Hematopoietic multipotent progenitor cell treated with erythropoietin and hydrocortisone succinate and interleukin-3 and kit ligand, for 8 days (in vitro differentiated cells): Measurements from ENCODE around the gene UTP11.
"Not testable (repeated sequence)": the region's sequence is repeated elsewhere in the genome, so short reads cannot be mapped to it uniquely, and the experiment has no call there.

Experiments used
- DNase-seq: peaks from one replicate; pipeline ENCODE4 v3.0.0-alpha.2; 2015

UTP11 gene

DNA sequence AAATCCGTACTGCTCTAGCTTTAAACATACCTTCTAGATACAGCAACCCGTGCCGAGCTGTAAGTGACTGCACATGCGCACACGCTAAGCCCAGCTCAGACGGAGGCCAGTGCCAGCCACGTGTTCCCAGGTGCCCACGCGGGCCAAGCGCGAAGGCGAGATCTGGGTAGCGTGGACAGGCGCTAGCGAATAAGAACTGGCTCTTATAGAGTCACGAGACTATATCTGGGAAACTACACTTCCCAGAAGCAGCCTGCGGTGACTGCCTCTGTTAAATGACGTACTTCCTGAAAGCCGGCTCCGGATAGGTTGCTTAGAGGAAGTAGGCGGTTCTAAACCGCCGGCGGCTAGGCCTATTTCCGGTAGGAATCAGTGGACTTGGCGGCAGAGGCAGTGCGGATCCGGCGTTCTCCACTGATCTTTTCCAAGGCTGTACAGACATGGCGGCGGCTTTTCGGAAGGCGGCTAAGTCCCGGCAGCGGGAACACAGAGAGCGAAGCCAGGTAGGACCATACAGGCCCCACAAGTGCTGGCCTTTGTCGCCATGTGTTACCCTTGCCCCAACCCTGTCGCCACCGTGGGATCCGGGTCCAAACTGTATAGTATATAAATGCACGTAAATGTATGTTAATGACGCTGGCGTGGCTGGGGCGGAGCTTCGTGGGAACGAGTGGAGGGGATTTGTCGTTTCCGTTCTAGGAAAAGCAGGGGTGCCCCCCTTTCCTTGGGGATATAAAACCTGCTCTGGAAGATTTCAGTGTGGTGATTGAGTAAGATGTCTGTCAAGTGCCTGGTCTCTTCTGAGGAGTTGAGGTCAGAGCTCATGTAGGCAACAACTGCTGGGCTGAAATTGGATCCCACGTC lies at the start of gene UTP11:
TSS of gene UTP11 (plus strand) at position 372 of the 864 bp plus-strand sequence. CDS start at position 441, 69 bp downstream.
- DNase-seq = peak; percentile 99

GRCh38 chr1:37964106-37964505 lies 48.4 kb upstream of the UTP11 start:
- DNase-seq = not testable (repeated sequence)

DNA sequence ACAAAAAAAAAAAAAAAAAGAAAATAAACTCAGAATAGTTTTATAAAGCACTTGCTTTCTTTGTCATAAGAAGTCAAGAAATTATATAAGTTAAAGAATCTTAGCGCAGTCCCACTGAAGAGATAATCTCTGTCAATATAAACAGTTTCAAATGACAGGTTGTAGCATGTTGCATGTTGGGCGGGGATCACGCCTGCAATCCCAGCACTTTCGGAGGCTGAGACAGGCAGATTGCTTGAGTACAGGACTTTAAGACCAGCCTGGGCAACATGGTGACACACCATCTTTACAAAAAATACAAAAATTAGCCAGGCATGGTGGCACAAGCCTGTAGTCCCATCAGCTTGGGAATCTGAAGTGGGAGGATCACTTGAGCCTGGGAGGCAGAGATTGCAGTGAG lies 47.2 kb upstream of the UTP11 start:
- DNase-seq = no peak

DNA sequence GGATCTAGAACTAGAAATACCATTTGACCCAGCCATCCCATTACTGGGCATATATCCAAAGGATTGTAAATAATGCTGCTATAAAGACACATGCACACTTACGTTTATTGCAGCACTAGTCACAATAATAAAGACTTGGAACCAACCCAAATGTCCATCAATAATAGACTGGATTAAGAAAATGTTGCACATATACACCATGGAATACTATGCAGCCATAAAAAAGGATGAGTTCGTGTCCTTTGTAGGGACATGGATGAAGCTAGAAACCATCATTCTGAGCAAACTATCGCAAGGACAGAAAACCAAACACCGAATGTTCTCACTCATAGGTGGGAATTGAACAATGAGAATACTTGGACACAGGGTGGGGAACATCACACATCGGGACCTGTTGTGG lies 38.9 kb upstream of the UTP11 start:
- not testable (repeated sequence) for DNase-seq

DNA sequence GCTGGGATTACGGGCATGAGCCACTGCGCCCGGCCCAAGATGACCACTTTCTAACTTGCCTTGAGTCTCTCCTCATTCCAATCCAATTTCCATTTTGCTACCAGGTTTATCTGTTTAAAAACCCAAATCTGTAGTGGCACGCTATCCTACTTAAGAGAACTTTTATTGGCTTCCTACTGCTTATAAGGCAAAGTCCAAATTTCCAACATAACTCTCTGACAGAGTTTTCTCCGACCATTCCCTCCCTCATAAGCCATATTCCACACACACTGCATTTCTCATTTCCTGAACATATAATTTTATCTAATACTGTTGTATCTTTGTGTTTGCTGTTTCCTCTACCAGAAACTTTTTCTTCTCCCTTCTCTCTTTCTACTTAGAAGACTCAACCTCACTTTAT lies 38.0 kb upstream of the UTP11 start:
- no peak for DNase-seq

DNA sequence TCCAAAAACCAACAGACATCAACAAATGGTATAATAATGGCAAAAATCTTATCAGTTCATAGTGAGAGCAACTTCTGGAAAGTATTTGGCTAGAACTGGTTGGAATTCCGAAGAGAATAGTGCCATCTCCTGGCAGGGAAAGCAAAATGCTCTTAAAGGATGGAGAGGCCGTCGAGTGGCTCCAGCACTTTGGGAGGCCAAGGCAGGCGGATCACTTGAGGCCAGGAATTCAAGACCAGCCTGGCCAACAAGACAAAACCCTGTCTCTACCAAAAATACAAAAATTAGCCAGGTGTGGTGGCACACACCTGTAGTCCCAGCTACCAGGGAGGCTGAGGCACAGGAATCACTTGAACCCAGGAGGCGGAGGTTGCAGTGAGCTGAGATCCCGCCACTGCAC lies 37.5 kb upstream of the UTP11 start:
- peak; percentile 69 for DNase-seq

- no peak for DNase-seq
Observed at GRCh38 chr1:37978541-37978940, 34.0 kb upstream of the UTP11 start.

DNA sequence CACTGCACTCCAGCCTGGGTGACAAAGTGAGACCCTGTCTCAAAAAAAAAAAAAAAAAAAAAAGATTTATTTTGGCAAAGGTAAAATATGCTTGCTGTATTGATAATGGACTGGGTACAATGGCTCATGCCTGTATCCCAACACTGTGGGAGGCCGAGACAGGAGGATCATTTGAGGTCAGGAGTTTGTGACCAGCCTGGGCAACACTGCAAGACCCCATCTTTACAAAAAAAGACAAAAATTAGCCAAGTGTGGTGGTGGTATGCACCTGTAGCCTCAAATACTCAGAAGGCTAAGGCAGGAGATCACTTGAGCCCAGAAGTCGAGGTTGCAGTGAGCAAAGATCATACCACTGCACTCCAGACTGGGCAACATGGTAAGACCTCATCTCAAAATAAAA lies 29.0 kb upstream of the UTP11 start:
- no peak for DNase-seq

- no peak for DNase-seq
Observed at GRCh38 chr1:37987679-37988078, 24.9 kb upstream of the UTP11 start.

- peak; percentile 50 for DNase-seq
Observed at GRCh38 chr1:37989361-37989930, 23.1 kb upstream of the UTP11 start.

GRCh38 chr1:37994886-37995566 lies 17.5 kb upstream of the UTP11 start:
- no peak for DNase-seq

DNA sequence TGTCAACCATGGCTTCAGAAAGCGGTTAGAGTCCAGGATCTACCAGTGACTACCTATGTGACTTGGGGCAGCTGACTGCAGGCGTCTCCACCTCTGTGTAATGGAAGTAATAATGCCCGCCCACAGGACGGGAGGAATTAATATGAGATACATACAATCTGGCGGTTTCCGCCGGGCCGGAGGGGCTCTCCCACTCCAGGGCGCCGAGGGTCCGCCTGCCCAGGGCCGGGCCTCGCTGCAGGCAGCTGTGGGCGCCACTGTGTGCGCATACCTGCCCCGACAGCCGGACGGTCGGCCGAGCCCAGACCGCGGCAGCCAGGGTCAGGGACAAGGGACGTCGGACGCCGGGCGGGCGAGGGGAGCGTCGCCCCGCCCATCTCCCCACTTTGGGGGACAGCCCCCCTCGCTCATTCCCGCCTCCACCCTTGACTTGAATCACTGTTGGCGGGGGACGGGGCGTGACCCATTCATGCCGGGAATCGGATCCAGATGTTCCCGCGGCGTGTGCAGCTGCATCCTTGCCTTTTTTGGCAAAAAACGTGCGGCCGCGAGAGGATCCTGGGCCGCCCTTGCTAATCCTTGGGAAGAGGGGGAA lies 16.7 kb upstream of the UTP11 start:
- peak; percentile 53 for DNase-seq

DNA sequence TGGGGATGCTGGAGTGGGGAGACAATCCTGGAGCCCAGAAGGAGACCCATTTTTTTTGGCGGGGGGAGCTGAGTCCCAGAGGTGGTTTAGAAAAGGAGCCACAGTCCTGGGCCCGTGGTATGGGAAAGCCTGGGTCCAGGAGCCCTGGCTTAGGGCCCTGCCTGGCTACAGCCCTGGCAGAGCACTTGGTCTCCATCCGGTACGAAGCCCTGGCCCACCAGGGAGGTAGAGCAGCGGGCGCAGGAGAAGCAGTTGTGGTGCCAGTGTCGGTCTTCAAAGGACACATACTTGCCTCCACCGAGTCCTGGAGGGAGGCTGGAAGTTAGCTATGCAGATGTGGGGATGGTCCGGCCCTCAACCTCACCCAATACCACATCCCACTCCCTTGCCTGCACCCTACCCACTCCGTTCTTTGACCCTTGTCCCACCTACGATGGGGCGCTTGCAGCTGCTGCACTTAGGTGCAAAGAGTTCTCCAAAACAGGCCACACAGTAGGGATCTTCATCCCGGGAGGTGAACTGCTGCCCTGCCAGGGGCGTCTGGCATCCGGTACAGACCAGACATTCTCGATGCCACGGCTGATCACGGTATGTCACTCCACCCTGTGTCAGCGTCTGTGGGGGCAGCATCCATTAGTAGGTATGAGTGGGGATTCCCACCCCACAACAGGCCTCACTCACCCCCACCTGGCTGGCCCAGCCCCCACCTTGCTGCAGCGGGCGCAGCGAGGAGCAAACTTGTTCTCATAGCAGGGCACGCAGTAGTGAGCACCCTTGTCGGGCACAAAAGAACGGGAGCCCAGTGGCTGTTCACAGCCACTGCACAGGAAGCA lies 15.1 kb upstream of the UTP11 start:
- DNase-seq = no peak

GRCh38 chr1:37998089-37998808 lies 14.3 kb upstream of the UTP11 start:
- DNase-seq = no peak

DNA sequence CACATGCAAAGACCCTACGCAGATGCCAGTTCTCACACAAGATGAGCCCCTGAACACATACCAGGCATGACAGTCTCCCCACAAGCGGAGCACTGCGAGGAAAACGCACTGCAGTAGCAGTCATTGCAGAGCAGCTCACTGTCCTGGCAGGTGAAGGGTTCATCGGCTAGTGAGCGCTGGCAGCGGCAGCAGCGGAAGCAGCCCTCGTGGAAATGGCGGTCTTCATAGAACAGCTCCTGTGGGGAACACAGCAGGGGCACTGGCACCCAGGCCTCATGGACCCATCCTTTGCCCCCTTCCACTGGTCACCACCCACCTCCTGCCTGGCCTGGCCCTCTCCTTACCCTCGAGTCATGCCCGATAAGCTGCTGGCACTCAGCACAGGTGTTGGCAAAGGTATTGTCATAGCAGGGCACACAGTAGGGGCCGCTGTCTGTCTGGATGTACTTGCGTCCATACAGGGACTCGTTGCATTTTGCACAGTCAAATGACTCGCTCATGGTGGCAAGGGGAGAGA lies 13.6 kb upstream of the UTP11 start:
- peak; percentile 63 for DNase-seq

- DNase-seq = peak; percentile 81
Observed at GRCh38 chr1:37999430-38000232, 12.9 kb upstream of the UTP11 start.

DNA sequence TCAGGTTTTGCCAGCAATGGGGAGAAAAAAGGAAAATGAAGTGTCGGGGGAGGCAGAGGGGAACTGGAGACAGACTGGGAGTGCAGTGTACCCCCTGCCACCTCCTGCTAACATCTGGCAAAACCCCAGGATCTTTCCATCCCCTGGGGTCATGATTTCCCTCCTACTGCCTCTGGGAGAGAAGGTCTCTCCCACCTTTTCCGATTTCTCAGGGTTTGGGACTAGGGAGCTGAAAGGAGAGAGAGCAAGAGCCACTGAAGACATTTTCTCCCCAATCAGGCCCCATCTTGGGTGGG lies 12.4 kb upstream of the UTP11 start:
- no peak for DNase-seq

GRCh38 chr1:38000529-38001455 lies 11.7 kb upstream of the UTP11 start:
- no peak for DNase-seq
